Lung microvascular endothelial cell (primary cell): ENCODE results near the gene PALMD. TPM values are rescaled to one million over a fixed set of nuclear protein-coding genes. Genes with fewer than 3 reads are reported as not detected.

Experiments used
- DNase-seq, 2 donors: peaks; one replicate each; pipeline versions ENCODE4 v3.0.0 to v3.0.0-alpha.2; 2010; ENCODE audit warnings: low read depth in 2 of 2
- total RNA-seq: library from RNA; depleted of rRNA; stranded (reverse); fragments of >200 nt; gene quantifications from 2 replicates; pipeline ENCODE4 v1.2.1, GENCODE V29; 2014

The PALMD gene
- total RNA-seq, 1 donor from 2014 or later = 22.2 TPM

- DNase-seq = no peak
These were observed 12.0 kb downstream of the PALMD start for GRCh38 chr1:99658031-99658290.

GRCh38 chr1:99659755-99660210 is 13.9 kb downstream of the PALMD start:
- peak; percentile 92 to 96 for DNase-seq

GRCh38 chr1:99660496-99660895 is 14.6 kb downstream of the PALMD start:
- no peak for DNase-seq

- DNase-seq = no peak
These were observed 15.9 kb downstream of the PALMD start for GRCh38 chr1:99661780-99662179.

GRCh38 chr1:99662539-99663080 is 16.7 kb downstream of the PALMD start:
- no peak for DNase-seq

- no peak for DNase-seq
These were observed 17.6 kb downstream of the PALMD start for GRCh38 chr1:99663501-99663900.

GRCh38 chr1:99665212-99665611 is 19.3 kb downstream of the PALMD start:
- DNase-seq = no peak

GRCh38 chr1:99669376-99669775 is 23.5 kb downstream of the PALMD start:
- no peak for DNase-seq

- DNase-seq = no peak
These were observed 23.9 kb downstream of the PALMD start for GRCh38 chr1:99669821-99670220.

GRCh38 chr1:99670583-99670982 is 24.7 kb downstream of the PALMD start:
- no peak for DNase-seq

GRCh38 chr1:99672038-99672437 is 26.1 kb downstream of the PALMD start:
- DNase-seq = peak in 1 of 2 donors; percentile 51

GRCh38 chr1:99672530-99673213 is 26.8 kb downstream of the PALMD start:
- no peak for DNase-seq

- DNase-seq = no peak
These were observed 27.4 kb downstream of the PALMD start for GRCh38 chr1:99673315-99673714.

GRCh38 chr1:99674115-99675064 is 28.5 kb downstream of the PALMD start:
- peak; percentile 20 to 43 for DNase-seq

GRCh38 chr1:99675292-99675691 is 29.4 kb downstream of the PALMD start:
- no peak for DNase-seq

GRCh38 chr1:99675994-99676393 is 30.1 kb downstream of the PALMD start:
- no peak for DNase-seq

GRCh38 chr1:99676876-99677275 is 31.0 kb downstream of the PALMD start:
- DNase-seq = no peak

- no peak for DNase-seq
These were observed 31.5 kb downstream of the PALMD start for GRCh38 chr1:99677416-99677815.

GRCh38 chr1:99680270-99680669 is 34.4 kb downstream of the PALMD start:
- peak in 1 of 2 donors; percentile 54 for DNase-seq

GRCh38 chr1:99681583-99681982 is 35.7 kb downstream of the PALMD start:
- peak in 1 of 2 donors; percentile 37 for DNase-seq

GRCh38 chr1:99682291-99682751 is 36.4 kb downstream of the PALMD start:
- peak in 1 of 2 donors; percentile 83 for DNase-seq

GRCh38 chr1:99685516-99686180 is 39.7 kb downstream of the PALMD start:
- peak; percentile 86 to 93 for DNase-seq
